COLO668 (cell line): ENCODE data around the gene MN1.

ENCODE experiments used
- DNase-seq: peaks from one replicate; lab custom pipeline; 2025; ENCODE audit not compliant: unreplicated experiment; lab: John Stamatoyannopoulos, UW

Gene MN1

GRCh38 chr22:27765706-27766291, 35.8 kb downstream of the MN1 start:
- DNase-seq: no peak

GRCh38 chr22:27764722-27765236, 36.8 kb downstream of the MN1 start:
- no peak for DNase-seq

DNA sequence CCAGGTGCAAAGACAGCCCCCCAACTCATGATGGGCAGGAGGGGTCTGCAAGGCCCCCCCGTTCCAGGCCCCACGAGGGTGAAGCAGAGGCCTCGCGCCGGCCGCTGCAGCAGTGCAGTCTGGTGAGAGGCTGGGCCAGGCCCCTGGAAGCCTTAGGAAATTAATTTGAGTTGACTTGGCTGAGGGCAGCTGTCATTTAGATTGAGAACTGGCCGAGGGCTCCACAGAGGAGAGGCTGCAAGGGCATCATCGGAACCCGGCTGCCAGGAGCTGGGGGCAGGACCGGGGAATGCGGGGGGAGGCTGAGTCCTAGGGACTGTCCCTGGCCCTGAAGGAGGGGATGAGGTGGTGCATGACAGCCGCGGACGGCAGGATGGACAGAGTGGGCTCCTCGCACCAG, 39.9 kb downstream of the MN1 start:
- DNase-seq: no peak

GRCh38 chr22:27761000-27761399, 40.6 kb downstream of the MN1 start:
- no peak for DNase-seq

DNA sequence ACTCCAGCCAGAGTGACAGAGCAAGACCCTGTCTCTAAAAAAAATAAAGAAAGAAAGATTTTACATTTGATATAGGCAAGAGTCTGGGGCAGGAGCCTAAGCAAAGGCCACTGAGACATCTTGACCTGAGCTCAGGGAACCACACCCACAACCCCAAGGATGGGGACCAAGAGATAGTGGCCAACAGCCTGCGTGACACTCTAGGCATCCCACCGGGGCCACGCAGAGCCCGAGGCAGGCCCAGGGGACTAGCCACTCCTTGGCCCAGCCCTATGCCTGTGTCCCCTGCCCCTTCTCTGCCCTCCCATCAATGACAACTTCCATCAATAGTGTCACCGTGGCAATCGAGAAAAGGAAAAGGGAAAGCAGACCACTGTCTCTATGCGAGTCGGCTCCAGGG, 41.1 kb downstream of the MN1 start:
- no peak for DNase-seq

- DNase-seq: no peak
Measured at GRCh38 chr22:27757928-27758525, 43.5 kb downstream of the MN1 start.

GRCh38 chr22:27756212-27756660, 45.3 kb downstream of the MN1 start:
- DNase-seq: no peak

DNA sequence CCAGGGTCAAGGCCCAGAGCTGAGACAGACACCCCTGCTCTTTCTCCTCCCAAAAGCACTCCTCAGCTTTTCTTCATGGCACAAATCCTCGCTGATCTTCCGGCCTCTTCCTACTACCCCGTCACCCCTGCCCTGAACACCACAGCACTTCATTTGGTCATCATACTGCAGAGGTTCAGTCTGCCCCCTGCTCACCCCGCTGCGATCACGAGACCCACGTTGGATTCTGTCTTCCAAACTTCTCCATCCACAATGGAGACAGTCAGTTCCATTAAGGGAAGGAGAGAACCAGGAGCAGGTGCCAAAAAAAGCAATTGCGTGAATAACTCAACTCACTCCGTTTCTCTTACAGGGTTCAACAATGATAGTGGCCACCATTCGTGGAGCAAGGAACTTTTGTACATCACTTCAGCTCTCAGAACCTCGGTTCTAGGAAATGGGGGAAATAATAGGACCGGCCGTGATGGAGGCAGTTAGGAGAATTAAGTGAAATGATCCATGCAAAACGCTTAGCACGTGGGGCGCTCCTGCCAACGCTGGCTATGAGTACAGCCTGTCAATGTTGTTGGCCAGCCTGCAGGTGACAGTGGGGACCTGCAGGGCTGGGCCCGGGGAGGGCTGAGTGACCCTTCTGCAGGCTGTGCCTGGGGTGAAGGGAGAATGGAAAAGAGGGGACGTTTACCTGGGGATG, 45.9 kb downstream of the MN1 start:
- peak; percentile 8 for DNase-seq

- DNase-seq: no peak
Measured at GRCh38 chr22:27754888-27755480, 46.6 kb downstream of the MN1 start.

DNA sequence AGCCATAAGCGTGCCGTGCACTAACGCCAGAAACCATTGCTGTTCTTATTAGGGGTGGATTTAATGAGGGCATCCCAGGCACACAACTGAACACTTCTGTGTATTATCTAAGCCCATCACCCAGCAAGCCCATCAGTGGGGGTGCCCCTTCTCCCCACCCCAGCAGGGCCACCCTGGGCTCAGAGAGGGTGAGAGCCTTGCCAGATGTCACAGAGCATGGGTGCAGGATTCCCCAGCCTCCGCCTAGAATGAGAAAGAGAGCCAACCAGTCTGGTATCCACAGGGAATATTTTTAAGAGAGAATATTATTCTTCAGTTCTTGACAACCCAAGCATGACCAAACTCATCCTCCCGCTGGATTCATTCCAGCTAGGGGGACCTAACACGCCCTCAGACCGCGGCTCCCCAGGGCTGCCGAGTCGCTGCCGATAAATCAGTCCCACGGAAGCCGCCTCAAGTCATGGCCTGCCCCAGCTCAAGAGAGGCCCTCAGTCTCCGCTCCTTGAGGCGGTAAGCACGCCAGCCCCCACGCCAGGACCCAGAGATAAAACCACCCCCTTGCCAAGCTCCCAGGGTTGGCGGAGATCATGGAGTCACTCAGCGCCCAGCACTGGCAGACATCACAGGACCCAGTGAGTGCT, 47.2 kb downstream of the MN1 start:
- peak; percentile 7 for DNase-seq

GRCh38 chr22:27752771-27753170, 48.8 kb downstream of the MN1 start:
- DNase-seq: no peak

DNA sequence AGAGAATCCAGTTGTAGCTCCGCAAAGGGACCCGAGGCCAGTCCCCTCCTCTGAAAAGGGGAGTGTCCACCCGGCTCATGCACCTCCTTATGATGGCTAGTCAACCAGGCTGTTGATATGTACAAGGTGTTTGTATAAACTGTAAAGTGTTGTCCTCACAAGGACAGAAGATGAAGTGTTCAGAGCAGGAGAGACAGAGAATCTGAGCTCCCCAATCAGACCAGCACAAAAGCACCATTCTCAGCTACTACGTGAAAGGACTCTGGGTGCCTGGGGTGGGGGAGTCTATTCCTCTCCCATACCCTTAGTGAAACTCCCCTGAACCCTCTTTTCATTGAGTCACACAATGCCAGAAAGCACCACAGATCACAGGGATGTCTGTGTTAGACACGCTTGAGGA, 49.4 kb downstream of the MN1 start:
- no peak for DNase-seq

- no peak for DNase-seq
Measured at GRCh38 chr22:27751277-27752070, 50.1 kb downstream of the MN1 start.

GRCh38 chr22:27750584-27751265, 50.8 kb downstream of the MN1 start:
- DNase-seq: no peak

GRCh38 chr22:27749597-27750225, 51.8 kb downstream of the MN1 start:
- no peak for DNase-seq

DNA sequence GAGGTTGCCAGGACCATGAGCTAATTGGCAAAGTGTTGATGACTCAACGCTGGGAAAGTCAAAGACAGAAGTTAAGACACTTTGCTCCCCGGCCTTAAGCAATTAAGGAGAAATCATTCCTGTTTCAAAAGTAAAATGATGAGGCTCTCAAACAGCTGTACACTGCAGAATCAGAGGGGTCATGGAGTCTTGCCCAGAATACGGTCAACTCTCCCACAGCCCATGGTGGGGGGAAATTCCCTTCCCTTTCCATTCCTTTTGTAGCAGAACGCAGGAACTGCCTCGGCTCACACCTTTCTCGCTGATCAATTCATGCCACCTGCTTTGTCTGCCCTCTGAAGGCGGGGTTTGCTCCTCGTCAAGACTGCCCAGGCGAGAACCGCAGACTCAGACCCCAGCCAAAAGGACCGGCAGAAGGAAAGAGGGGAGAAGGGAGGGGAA, 52.8 kb downstream of the MN1 start:
- peak; percentile 6 for DNase-seq

DNA sequence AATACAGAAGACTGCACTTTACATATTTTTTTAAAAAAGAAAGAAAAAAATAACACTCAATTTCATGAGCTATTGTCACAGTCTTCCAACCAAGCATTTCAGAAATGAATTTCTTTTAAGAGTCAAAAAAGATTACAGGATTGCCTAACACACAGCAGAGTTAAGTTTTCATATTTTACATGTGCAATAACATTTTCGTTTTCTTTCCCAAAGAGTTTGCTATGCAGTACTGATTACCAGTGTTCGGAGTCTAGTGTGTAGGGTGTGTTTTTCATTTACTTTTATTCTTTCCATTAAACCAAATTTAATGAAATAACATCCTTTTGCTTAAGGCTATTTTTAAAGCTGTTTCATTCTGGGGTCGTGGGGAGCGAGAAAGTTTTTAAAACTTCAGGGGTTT, 53.2 kb downstream of the MN1 start:
- no peak for DNase-seq

DNA sequence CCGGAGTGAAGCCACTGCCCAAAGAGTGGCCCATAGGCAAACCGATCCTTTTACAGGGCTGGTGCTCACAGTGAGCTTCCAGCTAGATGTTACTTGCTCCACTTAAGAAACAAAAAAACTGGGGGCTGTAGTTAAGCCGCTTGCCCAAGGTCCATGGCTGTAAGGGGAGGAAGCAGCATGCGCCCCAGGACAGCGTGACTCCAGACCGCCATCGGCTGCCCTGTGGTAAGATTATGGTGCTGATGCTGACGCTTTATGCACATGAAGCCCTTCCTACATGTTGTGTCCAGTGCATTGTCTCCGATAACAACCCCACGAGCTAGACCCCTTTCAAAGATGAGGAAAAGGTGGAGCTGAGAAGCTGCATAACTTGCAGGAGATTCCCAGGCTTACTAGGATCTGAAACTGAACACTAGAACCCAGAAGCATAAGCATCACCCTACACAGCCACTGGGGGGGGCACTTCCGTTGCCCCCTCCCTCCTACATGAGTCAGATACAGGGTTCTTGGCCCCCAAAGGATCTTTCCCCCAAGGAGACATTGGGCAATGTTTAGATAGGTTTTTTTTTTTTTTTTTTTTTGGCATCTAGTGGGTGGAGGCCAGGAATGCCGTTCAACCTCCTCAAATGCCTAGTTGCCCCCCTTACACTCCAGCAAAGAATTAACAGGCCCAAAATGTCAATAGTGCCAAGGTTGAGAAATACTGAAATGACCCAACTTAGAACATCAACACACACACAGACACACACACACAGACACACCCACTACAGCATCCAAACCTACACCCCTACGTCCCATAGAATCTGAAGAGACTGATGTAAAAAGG, 53.9 kb downstream of the MN1 start:
- no peak for DNase-seq

DNA sequence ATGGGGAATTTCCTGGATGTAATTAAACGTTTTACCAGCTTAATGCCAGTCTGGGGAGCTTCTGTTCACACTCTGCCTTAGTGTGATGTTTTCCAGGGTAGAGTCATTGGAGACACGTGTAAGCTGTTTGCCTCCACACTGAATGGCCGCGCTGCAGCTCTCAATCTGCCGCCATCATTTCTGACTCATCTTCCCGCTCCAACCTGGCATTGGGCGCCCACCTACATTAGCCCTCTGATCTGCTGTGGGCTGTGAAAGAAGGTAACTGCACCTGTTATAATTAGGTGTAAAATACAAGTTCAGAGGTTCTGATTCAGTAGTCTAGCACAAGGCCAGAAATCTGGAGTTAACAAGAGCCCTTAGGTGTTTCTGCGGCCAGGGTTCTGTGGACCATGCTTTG, 54.6 kb downstream of the MN1 start:
- no peak for DNase-seq
